NCI-H2227 (cell line): ENCODE results near the gene DENND10.
A peak's percentile ranks its signal among the peaks of the same experiment; 100 is the strongest.

ENCODE experiments used
- DNase-seq: peaks from one replicate; lab custom pipeline; 2025; ENCODE audit not compliant: unreplicated experiment; lab: John Stamatoyannopoulos, UW

Gene DENND10, protein sequence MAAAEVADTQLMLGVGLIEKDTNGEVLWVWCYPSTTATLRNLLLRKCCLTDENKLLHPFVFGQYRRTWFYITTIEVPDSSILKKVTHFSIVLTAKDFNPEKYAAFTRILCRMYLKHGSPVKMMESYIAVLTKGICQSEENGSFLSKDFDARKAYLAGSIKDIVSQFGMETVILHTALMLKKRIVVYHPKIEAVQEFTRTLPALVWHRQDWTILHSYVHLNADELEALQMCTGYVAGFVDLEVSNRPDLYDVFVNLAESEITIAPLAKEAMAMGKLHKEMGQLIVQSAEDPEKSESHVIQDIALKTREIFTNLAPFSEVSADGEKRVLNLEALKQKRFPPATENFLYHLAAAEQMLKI

DNA sequence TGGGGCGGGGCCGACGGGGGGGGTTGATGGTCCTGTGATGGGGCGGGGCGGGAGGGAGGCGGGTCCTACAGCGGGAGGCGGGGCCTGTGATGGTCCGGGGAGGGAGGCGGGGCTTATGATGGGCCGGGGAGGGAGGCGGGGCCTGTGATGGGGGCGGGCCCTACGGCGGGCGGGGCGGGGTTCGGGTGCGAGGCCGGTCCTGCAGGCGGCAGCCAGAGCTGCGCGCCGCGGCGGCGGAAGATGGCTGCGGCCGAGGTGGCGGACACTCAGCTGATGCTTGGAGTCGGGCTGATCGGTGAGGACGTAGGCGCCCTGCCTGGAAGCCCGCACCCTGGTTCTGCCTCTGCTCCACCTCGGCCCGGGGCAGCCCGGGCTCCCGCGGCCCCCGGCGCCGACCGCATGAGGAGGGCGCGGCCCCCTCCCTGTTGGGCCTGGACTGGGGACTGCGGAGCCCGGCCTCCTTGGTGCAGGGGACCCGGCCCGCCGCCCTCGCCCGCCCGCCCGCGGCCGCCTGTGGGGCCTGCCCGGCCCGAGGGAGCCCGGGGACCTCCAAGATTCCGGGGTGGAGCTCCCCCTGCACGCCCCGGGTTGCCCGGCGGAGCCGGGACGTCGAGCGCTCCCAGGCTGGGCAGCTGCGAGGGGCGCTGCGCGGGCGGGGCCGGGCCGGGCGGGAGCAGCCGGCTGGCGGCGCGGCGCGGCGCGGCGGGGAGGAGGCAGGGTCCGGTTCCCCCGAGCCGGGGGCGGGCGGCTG lies at the start of gene DENND10:
Gene DENND10 (plus strand): TSS at position 211 of the 751 bp plus-strand sequence. CDS start 30 bp downstream, at position 241.
- DNase-seq: peak; percentile 66

DNA sequence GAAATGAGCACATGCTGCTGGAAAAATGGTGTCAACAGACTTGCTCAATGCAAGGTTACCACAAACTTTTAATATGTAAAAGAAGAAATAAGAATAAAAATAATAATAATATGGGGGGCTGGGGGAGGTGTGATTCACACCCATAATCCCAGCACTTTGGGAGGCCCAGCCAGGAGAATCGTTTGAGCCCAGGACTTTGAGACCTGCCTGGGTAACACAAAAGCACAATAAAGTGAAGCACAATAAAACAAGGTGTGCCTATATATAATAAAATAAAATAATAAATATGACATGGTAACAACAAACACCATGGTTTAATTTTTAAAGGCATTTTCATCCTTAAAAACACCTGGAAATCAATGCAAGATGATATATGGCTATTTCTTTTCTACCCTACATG lies 48.4 kb upstream of the DENND10 start:
- no peak for DNase-seq

DNA sequence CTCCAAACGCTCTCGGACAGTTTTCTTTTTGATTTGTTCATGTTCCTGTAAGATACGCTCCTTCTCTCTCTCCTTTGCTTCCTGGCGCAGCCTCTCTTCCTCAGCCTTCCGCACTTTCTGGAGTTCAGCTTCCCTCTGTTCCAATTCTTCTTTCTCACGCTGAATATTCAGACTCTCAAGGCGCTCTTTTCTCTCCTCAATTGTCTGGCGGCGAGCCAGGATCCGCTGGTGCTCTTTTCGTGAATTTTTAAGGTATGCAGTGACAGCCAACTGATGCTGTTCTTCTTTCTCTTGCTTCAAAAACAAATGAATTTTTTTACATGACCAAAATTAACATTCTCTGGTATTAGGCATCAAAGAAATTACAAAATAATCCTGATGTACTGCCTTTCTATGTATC lies 45.9 kb upstream of the DENND10 start:
- DNase-seq: no peak

DNA sequence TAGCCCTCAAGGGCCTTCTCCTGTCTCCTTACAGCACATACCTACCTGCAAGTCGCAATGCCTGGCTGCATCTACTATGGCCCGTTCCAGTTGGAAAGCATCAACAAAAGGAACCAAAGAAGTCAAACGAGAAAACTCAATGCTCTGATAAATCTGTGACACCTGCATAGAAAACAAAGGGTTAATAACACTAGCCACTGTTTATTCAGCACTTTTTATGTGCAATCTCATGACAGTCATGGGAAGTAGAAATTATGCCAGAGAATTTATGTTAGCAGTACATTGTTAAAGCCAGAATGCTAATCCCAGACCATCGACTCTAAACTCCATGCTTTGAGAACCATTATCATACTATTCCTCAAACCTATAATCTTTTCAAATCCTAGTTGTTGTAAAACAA lies 44.4 kb upstream of the DENND10 start:
- no peak for DNase-seq

DNA sequence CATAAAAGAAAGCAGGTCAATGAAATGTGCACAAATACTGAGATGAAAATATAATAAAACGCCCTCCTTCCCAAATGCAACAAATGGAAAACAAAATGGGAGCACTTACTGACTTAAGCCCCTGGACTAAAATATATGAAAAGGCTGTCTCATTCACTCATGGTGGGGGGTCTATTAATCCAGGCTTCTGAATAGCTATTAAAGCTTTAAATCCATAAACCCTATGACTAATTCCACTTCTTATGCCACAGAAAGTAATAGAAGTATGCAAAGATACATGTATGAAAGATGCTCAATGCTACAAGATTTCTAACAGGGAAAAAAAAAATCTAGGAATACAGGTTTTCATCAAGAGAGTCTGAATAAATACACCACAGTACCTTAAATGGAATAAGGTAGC lies 43.8 kb upstream of the DENND10 start:
- DNase-seq: no peak

DNA sequence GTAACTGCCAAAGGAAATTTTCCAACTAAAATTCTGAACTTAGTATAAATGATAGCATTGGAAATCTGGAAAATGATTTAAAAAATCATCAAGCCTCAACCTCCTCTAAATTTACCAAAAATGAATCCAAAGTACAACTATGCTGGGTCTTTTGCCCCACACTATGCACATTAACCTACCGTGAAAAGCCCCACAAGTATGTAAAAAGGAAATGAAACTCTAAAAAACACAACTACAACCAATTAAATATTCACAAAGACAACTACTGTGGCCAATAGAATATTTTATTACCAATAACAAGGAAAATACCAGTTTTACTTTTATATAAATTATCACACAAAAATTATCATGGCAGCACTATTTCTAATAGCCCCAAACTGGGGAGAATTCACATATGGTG lies 42.6 kb upstream of the DENND10 start:
- DNase-seq: no peak

DNA sequence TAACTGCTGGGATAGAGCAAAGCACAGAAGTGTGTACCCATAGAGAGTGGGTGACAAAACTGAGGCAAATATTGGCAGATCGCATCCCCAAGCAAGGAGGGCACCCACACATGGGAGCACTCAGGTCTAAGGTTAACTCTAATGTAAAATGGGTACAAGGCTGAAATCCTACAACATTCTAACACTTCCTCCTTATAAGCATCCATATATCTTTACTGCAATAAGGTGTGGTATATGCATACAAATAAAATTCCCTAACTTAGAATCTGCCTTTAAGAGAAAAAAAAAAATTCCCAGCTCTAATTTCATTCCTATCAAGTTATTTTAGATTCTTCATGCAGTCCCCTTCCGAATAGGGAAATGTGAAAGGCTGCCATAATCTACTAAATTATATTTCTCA lies 42.0 kb upstream of the DENND10 start:
- no peak for DNase-seq

DNA sequence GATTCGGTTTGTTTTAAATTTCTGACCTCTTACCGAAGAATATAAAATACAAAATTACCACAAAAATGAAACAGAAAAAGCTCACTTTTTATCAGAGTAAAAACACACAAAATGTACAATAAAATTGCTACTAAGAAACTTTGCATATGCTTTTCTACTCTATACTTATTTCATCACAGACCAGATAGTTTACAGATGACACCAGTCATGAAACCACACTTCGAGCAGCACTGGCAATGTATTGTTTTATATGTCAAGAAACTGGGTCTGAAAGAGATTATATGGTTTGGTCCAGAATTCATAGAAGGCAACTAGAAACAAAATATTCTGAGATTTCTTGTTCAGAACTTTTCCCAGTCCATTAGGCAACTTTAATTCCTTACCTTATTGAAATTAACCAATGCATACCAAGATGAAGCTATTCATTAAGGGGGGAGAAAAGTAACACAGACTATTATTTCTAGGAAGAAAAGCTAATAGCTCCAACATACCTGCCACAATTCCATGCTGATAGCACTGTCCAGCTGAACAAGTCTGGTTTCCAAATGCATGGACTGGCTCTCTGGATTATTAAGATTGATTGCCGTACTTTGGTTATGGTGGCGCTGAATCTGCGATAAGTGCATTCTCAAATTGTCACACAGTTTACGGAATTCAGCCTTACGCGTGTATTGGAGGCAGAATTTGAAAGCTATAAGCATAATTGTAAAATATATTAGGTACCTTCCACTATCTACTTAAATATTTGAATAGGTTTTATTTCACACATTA lies 33.3 kb upstream of the DENND10 start:
- DNase-seq: no peak

DNA sequence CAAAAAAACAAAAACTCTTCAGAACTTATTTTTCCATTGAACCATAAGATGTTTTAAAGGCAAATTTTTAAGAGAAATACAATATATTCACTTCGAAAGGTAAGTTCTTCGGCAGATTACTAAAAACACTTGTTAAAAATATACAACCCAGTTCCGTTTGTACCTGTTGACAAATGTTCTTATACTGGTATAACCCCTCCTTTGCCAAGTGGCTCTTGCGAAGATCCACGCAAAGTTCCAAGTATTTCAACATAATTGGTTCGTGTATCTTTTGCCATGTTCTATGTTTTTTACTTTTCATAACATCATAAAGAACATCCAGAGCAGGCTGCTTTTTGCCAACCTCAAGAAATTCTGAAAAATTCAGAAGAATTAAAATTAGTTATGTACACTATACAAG lies 30.3 kb upstream of the DENND10 start:
- DNase-seq: no peak

DNA sequence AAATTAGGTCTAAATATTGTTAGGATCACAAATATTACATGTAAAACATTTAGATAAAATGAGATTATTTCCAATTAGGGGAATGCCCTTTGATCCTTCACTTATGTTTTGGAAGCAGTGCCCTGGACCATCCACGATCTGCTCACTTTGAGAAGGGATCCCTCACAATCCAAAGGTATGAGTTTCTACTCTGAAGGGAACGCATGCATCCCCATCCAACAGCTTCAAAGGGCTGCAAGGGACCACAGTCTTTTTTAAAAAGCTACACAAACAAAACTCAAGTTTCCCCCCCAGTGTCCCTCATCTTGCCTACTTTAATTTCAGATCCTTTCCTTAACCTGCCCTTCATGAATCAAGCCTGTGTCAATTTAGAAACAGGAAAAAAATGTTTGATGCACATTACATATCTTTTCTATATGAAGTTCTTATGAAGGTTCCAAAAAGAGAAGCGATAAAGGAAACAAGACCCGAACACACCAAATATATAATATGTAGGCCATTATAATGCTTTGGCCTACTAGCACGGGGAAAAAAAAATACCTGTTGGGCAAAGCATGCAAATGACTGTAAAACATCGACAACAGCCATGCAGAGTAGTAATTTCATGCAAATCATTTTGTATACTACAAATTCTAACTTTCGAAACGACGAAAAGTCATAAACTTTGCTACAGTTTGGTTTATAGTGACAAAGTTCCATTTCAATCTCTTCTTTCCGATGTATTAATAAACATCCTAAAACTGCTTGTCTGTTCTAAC lies 25.3 kb upstream of the DENND10 start:
- no peak for DNase-seq

DNA sequence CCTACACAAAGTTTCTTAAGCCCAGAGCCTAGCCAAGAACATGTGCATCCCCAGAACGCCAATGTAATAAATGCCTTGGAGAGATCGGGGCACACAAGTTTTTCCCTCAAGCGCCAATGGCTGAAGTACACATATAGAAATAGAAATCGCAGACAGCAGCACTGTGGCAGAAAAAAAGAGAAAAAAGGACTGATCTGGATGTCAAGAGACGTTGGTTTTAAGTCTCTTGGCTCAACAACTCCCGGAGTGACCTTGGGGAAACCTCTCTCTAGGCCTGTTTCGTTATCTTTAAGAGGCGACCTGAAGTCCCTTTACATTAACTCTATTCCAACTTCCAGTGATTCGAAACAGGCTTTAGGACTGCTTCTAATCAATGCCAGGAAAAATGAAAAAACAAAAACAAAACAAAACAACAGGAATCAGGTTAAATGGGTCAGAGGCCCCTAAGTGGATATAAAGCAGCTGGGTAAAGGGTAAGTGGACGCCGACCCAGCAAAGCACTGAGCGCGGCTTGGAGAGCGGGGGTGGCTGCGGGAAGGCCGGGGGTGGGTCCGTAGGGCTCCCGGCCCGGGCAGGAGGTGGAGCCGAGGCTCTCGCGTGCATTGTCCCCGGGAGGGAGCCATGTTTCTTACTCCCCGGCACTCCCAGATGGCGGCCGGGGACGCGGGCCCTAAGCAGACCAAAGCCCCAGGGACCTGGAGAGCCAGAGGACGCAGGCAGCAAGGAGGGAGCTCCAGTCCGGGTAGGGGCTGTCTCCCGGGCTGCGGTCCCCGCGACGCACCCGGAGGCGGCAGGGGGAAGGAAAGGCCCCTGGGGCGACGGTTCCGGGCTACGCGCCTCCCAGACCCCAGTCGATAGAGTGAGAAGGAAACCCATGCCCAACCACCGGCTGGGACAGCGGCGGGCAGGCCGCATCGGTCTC lies 24.1 kb upstream of the DENND10 start:
- DNase-seq: peak; percentile 61

DNA sequence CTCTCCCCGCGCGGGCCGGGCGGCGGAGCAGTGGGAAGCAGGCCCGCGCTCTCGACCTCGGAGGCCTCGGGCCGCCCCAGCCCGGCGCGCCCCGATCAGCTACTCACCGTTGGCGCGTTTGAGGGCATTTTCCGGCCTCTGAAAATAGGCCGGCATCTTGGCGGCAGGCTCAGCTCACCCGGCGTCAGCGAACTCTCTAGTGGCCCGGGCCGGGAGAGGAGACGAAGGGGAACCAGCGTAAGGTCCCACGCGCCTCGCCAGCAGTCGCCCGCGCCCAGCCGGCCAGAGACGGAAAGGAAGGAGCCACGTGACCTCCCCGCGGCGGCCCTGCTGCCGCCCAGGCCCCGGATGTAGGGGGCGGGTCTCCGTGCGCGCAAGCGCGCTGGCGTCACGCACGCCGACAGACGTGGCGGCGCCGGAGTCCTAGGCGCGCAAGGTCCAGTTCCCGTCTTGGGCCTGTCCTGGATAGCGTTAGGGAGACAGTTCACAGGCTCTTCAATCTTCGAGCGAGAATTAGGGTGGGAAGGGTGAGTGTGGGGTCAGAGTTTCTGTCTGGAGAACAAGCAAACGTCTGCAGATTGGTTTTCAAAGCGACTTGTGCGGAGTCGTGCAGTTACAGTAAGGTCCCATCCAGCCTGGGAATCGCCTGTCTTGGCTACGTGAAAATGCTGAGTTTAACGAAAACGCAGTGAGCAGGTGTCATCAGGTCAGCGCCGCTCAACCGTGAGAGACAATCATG lies 23.2 kb upstream of the DENND10 start, which contains the start of gene EIF3A:
Gene EIF3A (minus strand): TSS at position 297 of the 739 bp plus-strand sequence. CDS start 141 bp downstream, at position 156.
- peak; percentile 93 for DNase-seq

DNA sequence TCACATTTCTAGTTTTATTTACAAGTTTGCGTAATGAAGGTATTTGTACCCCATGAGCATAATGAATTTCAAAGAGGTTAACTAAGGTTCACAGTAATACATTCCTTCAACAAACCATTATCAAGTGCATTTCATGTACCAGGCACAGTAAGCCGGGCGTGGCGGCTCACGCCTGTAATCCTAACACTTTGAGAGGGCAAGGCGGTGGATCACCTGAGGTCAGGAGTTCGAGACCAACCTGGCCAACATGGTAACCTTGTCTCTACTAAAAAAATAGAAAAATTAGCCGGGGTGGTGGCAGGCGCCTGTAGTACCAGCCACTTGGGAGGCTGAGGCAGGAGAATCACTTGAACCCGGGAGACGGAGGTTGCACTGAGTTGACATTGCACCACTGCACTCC lies 19.0 kb upstream of the DENND10 start:
- DNase-seq: no peak

DNA sequence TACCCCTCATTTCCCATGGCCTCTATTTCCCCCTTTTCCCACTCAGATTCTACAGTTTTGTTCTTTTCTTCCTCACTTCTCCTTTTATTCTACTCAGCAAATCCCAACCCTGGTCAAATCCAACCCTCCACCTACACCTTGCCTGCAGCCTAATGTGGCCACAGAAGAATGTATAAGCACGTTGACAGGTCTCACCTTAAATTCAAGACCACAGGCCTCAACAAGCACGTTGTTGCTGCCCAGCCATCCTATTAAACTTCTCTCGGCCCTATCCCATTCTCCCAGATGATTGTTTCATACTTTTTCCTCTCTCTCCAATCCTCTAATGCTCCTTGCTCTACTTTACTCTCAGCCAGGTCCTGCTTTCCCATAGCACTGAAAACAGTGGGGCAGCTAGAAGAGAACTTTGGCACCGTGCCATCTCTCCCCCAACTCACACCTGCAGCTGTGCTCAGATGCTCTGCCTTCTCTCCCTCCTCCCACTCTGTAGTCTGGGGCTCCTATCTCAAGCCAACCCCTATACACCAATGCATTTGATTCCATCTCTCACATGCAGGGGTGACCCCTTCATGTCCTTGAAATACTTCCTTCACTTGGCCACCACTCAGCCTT lies 16.5 kb upstream of the DENND10 start:
- DNase-seq: no peak

DNA sequence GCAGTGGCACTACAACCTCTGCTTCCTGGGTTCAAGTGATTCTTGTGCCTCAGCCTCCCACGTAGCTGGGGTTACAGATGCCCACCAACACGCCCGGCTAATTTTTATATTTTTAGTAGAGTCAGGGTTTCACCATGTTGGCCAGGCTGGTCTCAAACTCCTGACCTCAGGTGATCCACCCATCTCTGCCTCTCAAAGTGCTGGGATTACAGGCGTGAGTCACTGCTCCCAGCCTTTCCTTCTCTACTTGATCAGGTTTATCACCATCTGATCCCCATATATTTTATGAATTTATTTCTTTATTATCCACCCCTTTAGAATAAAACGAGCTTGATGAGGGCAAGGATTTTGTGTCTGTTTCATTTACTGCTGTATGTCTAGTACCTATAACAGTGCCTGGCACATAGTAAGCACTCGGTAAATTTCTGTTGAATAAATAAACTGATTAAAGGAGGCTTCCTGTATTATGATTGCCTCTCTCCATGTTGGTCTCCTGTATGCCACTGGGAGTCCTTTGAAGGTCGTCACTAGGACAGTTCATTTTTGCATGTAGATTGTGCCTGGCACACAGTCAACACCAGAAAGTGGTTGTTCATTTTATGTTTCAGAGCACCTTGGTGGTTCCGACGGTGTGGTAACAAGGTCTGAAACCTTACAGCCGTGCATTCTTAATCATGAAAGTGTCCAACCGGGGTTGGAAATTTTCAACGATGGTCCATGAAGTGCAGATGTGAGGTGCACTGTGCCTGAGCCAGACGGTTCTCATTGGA lies 13.7 kb upstream of the DENND10 start:
- no peak for DNase-seq

DNA sequence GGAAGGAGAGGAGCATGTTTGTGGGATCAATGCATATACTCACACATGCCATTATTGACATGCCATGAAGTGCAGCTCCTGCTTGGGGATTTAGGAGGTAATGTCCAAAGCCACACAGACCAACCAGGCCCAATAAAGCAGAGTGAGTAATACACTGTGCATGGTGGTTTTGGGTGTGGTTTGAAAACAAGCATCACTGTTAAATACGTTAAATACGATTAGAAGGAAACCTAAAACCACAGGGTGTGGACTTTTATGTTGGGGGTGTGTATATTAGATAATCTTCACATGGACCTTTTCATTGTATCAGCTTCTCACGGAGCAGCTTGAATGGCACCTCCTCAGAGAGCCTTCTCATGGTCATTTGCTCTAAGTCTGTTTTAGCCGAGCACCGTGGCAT lies 12.9 kb upstream of the DENND10 start:
- DNase-seq: no peak

DNA sequence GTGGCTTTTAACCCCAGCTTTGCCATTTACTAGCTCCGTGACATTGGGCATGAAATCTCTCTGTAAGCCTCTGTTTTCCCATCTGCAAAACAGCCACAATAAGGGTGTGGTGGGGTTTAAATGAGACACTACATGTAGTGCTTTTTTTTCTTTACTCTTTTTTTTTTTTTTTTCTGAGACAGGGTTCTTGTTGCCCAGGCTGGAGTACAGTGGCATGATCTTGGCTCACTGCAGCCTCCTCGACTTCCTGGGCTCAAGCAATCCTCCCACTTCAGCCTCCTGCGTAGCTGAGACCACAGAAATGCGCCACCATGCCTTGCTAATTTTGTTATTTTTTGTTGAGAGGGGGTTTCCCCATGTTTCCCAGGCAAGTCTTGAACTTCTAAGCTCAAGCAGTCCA lies 8.3 kb upstream of the DENND10 start:
- no peak for DNase-seq
